T47D (cell line): ENCODE results near the gene CAMSAP1.

Experiments
- DNase-seq, 2 experiments: peaks; one replicate each; pipeline versions ENCODE4 v3.0.0 to v3.0.0-alpha.2; 2011 to 2012; ENCODE audit warnings: low read depth in 1 of 2, low spot score in 1 of 2
- JUND ChIP-seq: IDR thresholded peaks from 2 replicates; pipeline ENCODE4 v1.6.1; 2012; ENCODE audit warnings: low read depth
- in situ Hi-C: cut with HindIII; loops from 2 replicates; pipeline ENCODE4 v1.10.0; 2016; ENCODE audit warnings: low sequenced_read_pairs, low pct_unique_long_range_greater_than_20kb

Gene CAMSAP1

DNA sequence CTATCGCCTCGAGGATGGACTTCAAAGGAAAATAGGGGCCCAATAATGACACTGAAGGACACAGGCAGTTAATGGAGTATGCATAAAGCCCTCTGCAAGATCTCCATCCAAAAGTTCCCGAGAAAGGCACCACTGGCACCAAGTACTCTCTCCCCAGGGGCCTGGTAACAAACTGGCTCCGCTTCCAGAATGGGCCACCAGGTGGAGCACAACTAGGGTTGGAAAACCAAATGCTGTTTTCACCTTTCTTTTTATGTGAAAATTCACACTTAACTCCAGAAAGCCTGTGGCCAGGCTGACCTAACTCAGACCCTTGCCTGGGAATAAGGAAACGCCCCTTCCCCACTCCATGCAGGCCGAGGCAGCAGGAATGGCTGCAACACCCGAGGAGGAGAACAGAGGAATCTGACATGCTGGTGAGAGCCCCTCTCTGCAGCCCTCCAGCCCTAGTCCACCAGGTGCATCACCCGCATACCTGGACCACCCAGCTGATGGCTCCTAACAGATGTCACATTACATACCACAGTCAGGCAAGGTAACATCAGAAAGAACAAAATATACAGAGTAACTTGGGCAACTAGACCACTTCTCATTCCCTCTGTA is 42.8 kb downstream of the CAMSAP1 start:
- in situ Hi-C loops, result no loop called here
- DNase-seq, result peak; percentile 67 to 69

DNA sequence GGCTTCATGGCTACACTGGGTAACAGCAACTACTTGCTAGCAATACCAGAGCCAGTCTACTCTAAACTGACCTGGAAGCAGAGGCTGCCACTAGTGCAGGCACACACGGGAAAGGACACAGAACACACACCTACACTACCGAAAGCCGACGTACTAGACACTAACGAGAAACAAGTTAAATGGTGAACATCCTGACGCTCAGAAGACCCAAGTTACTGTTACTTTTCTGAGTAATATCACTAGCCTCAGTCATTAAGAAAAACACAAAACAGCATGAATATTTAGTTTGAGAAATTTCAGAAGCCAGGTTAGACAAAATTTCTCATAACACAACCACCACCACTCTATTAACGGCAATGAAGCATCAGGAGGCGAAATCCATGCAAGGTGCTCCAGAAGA is 44.5 kb downstream of the CAMSAP1 start:
- no peak for TF ChIP-seq JUND
- in situ Hi-C loops, result no loop called here
- no peak for DNase-seq

More for the DNA sequence above, 42.8 kb downstream of the CAMSAP1 start:
- TF ChIP-seq JUND, result no peak

DNA sequence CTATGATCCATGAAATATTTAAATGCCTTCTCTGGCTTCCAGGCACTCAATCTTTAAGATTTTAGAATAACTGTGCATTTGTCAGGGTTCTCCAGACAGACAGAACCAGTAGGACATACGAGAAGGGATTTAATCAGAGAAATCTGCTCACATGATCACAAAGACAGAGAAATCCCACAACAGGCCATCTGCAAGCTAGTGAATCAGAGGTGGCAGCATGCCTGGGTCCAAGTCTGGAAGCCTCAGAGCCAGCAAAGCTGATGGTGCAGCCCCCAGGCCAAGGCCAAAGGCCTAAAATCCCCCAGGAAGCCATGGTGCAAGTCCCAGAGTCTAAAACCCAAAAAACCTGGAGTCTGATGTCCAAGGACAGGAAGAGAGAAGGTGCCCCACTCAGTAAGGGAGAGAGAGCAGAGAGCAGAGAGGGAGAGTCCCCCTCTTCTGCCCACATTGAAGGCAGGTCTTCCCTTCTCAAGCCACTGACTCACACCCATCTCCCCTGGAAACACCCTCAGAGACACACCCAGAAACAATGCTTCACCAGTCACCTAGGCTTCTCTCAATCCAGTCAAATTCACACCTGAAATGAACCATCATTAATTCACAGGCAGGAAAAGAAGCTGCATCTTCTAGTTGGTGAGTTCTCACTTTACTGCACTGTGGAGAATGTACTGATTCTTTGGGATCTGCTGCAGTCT is 48.7 kb downstream of the CAMSAP1 start:
- TF ChIP-seq JUND, result no peak
- in situ Hi-C loops, result no loop called here
- DNase-seq, result no peak

DNA sequence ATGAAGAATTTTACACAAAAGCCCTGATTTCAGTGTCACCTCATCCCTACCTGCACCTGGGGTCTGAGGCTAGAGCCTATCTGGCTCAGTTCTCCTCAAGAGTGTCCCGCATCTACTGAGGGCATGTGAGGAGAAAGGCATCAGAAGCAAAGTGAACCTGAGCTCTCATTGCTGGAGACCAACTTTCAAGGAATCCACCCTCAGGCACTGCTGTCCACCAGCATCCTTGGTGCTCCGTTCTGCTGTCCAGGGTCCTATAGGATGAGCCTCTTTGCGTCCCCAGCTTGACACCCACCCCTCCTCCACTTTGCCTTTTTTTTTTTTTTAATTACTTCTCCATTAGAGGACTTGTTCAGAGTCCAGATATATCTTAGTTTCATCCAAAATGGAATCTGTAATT is 49.5 kb downstream of the CAMSAP1 start:
- in situ Hi-C loops, result no loop called here
- no peak for DNase-seq
- no peak for TF ChIP-seq JUND

DNA sequence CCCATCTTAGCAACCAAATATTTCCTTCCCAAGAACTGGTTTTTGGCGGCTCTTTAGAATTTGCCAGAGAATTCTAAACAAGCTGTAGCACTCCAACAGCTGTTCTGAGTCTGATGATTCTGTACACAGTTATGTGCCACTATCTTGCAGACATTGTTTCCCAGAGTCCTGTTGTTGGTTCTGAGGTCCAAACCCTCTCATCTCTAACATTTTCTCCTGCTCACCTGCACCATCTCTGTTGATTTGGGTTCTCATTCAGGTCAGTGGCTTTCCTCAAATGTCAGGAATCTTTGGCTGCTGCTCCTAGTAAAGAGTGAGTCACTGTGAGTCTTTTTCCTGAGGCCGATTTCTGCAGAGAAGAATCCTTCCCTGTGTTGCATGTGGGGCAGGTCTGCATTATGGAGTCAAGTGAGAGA is 50.0 kb downstream of the CAMSAP1 start:
- no peak for DNase-seq
- in situ Hi-C loops, result no loop called here
- TF ChIP-seq JUND, result no peak

DNA sequence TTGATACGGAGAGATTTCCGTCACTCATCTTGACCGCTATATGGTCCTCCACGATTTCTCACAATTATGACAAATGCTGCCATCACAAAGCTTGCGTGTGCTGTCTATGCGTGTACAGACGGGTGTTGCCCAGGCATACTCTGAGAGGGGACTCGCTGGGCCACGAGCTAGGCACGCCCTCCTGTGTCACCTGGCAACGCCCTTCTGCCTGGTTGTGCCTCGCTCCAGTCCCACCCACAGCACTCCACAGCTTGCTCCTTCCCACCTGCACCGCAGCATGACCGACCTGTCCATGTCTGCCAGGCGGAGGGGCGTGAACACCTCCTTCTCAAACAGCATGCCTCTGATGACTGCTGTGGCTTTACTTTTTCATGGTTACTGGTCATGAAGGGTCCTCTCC is 55.6 kb downstream of the CAMSAP1 start:
- no peak for DNase-seq
- in situ Hi-C loops, result no loop called here
- no peak for TF ChIP-seq JUND

DNA sequence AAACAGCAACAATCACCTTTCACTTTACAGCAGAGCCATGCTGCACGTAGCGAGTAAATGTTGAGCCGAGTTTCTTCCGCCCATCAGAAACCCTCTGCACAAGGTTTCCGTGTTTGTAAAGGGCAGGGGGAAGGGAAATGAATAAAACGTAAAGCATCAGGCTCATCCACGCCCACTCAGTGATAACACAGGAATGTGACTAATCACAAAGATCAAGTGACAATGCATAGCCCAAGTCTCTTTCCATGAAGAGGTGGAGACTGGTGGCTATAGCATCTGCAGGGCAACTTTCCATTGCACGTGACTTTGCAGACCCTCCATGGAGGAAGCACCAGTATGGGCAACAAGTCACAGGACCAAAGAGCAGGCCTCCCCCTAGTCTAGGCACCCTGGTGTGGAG is 56.6 kb downstream of the CAMSAP1 start:
- TF ChIP-seq JUND, result no peak
- in situ Hi-C loops, result no loop called here
- DNase-seq, result no peak

DNA sequence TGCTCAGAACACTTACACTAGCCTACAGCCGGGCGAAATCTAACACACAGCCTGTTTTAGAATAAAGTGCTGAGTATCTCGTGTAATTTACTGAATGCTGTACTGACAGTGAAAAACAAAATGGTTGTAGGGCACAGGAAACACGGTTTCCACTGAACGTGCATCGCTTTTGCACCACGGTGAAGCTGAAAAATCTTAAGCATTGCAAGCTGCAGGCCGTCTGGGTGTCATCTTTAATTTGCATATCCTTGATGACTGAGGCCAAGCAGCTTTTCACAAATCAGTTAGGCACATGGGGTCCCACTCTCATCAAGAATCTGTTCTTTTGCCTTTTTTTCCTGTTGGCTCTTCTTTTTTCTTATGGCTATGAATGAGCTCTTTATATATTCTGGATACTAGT is 58.2 kb downstream of the CAMSAP1 start:
- no peak for TF ChIP-seq JUND
- in situ Hi-C loops, result no loop called here
- DNase-seq, result no peak

DNA sequence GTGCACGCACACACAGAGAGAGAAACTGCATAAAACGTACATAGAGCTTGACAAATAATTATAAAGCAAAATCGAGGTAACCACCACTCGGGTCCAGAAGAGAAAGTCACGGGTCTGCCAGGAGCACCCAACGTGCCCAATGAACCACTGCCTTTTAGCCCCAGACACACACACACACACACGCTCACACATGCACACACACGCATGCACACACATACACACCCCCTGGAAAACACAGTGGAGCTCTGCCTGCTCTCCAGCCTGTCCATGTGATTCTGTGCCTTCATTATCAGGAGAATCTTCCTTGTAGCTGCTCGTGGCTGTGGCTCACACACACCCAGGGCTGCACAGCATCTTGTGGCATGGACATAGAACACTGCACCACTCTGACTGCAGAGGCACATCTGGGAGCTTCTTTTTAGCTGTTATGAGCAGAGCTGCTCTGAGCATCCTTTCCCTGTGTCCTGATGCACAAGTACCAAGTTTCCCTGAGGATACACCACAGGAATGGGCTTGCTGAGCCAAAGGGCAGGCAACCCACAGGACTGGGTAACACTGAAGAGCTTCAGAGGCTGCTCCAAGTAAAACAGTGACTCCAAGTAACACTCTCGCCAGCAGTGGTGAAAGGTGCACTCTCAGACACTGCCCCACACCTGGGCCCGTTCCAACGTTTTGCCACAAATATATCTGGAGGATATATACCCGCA is 58.9 kb downstream of the CAMSAP1 start:
- TF ChIP-seq JUND, result no peak
- in situ Hi-C loops, result no loop called here
- DNase-seq, result no peak

DNA sequence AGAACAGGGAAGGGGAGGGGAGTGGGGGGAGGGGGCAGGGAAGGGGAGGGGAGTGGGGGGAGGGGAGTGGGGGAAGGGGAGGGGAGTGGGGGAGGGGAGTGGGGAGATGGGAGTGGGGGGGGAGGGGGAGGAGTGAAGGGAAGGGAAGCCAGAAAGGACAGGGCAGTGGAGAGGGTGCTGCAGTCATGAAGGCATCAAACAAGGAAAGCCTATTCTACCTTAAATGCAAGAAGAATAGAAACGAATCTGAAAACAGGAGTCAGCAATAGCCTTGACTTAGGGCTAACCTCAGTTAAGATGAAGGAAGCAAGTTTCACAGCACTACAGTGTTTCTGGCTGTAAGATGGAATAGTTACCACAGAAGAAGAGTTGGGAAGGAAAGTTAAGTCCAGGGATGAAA is 59.5 kb downstream of the CAMSAP1 start:
- TF ChIP-seq JUND, result no peak
- DNase-seq, result no peak
- in situ Hi-C loops, result no loop called here

DNA sequence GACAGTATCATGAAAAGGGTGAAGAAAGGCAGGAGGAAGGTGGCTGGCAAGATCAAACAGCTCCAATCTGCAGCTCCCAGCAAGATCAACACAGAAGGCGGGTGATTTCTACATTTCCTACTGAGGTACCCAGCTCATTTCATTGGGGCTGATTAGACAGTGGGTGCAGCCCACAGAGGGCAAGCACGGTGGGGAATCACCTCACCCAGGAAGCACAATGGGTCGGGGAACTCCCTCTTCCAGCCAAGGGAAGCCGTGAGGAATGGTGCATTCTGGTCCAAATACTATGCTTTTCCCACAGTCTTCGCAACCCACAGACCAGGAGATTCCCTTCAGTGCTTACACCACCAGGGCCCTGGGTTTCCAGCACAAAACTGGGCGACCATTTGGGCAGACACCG is 66.8 kb downstream of the CAMSAP1 start:
- no peak for DNase-seq
- in situ Hi-C loops, result no loop called here
- no peak for TF ChIP-seq JUND

DNA sequence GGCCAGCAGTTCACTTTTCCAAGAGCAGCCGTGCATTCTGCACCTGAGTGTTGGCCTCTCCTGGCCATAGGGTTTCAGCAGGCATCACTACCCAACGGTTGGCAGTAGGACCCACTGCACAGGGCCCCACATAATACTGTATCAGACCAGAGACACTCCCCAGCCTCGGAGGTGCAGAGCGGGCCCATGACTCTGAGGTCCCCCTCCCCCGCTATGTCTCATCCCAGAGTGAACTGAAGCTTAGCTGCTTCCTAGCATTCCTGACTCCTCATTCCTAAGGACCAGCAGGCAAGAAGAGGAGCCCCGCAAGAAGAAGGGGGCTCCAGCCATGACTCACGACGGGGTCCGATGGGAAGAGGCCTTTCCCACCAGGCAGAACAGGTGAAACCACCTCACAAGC is 67.2 kb downstream of the CAMSAP1 start:
- in situ Hi-C loops, result no loop called here
- DNase-seq, result no peak
- TF ChIP-seq JUND, result no peak

DNA sequence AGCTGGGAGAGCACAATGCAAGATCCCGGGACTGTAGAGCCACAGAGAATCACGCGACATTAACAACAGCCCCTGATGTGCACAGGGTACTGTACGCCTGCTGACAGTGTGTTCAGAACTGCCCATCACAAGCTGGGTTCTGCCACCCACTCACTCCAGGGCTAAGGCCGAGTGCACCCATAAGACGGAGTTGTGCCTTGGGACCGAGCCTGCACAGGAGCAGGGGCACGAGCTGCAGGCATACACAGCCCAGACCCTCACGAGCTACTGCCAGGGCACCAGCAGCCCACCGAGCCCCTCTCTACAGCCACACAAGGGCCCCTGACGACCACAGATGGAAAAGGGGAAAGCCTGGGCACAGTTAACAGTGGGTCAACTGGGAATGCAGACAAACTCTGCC is 67.8 kb downstream of the CAMSAP1 start:
- in situ Hi-C loops, result no loop called here

More for the DNA sequence above, 67.8 kb downstream of the CAMSAP1 start:
- TF ChIP-seq JUND, result no peak
- DNase-seq, result no peak
